Left ventricle myocardium inferior (tissue), 1 donor: ENCODE results near the gene KCNMA1. TPM values are rescaled to one million over a fixed set of nuclear protein-coding genes. Genes with fewer than 3 reads are reported as not detected.

Source experiments
- DNase-seq: peaks from one replicate; pipeline ENCODE4 v3.0.0-alpha.2; 2020
- H3K27ac ChIP-seq: fragments of 200-600 bp; replicated peaks from 2 replicates; pipeline ENCODE4 v1.8.0; 2021
- H3K27me3 ChIP-seq: fragments of 200-600 bp; 2 replicates; pipeline ENCODE4 v1.8.0; 2021; ENCODE audit warnings: low read depth
- H3K36me3 ChIP-seq: fragments of 200-600 bp; 2 replicates; pipeline ENCODE4 v1.8.0; 2021
- H3K4me1 ChIP-seq: fragments of 200-600 bp; 2 replicates; pipeline ENCODE4 v1.8.0; 2021
- H3K4me3 ChIP-seq: fragments of 200-600 bp; 2 replicates; pipeline ENCODE4 v1.8.0; 2021; ENCODE audit warnings: mild to moderate bottlenecking, moderate library complexity
- H3K9me3 ChIP-seq: fragments of 200-600 bp; replicated peaks from 2 replicates; pipeline ENCODE4 v1.8.0; 2021
- intact Hi-C: fragments of 100-400 bp; cut with micrococcal nuclease; formaldehyde crosslinking; loops from one replicate; pipeline ENCODE4 v1.11.0; 2022
- total RNA-seq: library from RNA; stranded (reverse); fragmentation: NEBNext Ultra II Directional; extraction: Animal tissue kit (Norgen Biotek cat#: 25700); gene quantifications from one replicate; pipeline ENCODE4 v1.2.1, GENCODE V29; 2021
- TF ChIP-seq, protein P1 (sequence below): fragments of 200-600 bp; IDR thresholded peaks from 2 replicates; pipeline ENCODE4 v1.8.0; 2021; ENCODE audit warnings: antibody characterized with exemption, mild to moderate bottlenecking, borderline replicate concordance
- donor health status: DM: no; HTN: yes; CAD: no; lungs with severe emphysema.

Gene KCNMA1
- total RNA-seq, 1 donor from 2014 or later, result 1.8 TPM

DNA sequence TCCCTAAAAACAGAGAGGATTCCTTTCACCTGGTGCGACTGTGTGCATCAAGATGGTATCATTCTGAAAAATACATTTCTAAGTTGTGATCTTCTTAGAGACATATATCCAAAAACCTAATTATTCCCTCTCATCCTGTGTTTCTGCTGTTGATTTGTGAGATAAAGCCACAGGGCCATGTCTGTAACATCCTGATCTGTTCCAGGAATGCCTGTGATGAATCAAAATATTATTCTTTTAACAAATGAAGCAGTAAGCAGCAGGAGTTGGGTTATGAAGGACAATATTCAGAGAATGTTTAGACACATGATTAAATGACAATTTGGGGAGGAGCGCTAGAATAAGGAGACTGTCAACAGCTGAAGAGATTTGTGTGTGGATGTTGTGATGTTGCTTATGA lies 731.4 kb downstream of the KCNMA1 start:
- intact Hi-C loops, result no loop called here
- H3K9me3 ChIP-seq, result no peaks in the 10 kb centered on the region
- H3K36me3 ChIP-seq, result no peaks in the 10 kb centered on the region
- H3K4me1 ChIP-seq, result peaks cover 8% of the 10 kb centered on the region
- no peak overlapping the region for H3K4me3 ChIP-seq
- no peaks in the 10 kb centered on the region for H3K27me3 ChIP-seq
- H3K27ac ChIP-seq, result no peak overlapping the region
- DNase-seq, result no peak
- TF ChIP-seq, protein P1, sequence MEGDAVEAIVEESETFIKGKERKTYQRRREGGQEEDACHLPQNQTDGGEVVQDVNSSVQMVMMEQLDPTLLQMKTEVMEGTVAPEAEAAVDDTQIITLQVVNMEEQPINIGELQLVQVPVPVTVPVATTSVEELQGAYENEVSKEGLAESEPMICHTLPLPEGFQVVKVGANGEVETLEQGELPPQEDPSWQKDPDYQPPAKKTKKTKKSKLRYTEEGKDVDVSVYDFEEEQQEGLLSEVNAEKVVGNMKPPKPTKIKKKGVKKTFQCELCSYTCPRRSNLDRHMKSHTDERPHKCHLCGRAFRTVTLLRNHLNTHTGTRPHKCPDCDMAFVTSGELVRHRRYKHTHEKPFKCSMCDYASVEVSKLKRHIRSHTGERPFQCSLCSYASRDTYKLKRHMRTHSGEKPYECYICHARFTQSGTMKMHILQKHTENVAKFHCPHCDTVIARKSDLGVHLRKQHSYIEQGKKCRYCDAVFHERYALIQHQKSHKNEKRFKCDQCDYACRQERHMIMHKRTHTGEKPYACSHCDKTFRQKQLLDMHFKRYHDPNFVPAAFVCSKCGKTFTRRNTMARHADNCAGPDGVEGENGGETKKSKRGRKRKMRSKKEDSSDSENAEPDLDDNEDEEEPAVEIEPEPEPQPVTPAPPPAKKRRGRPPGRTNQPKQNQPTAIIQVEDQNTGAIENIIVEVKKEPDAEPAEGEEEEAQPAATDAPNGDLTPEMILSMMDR, result no peak

DNA sequence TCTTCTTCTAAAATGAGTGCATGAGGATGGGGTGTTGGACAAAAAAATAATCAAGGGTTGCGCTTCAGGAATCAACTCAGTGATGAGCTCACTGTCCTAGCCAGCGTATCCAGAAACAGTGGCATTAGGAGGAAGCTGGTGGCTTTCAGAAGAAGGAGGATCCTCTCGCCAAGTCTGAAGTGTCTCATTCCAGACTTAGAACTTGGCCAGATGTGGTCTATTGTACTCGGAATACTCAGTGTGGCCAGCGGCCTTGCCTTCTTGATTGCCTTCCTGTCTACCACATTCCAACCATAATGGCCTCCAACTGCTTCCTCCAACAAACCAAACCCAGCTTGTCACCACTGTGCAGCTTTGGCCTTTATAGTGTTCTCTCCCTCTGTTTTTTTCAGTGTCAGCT lies 732.4 kb downstream of the KCNMA1 start:
- intact Hi-C loops, result no loop called here
- Histone ChIP-seq H3K36me3 (no peaks in the 10 kb centered on the region), H3K4me3 (no peak overlapping the region), H3K4me1 (peaks cover 8% of the 10 kb centered on the region), H3K27me3 (no peaks in the 10 kb centered on the region), H3K27ac (no peak overlapping the region), H3K9me3 (no peaks in the 10 kb centered on the region)
- TF ChIP-seq, protein P1, result no peak
- DNase-seq, result no peak

DNA sequence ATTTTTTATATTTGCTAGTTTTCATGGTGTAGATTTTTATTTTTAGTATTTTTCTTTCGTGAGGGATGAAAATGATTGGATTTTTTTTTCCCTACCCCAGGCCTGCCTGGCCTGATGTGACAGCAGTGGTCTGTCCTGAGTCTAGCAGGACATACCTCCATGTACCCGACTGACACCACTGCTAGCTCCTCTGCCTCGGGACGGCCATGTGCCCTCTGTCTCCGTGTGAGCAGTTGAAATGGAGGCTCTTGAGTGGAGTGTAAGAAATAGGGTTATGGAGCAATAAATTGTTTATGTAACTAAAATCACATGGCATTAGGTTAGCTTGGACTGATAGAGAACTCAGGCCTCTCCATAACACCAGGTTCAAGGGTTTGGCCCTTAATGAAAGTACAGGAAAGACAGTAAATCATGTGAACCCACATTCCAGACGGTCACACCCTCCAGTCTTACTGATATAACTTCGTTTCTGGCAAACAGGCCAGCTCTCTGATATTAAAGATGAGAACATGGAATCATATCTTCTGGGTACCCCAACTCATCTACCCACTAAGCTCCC lies 734.1 kb downstream of the KCNMA1 start:
- DNase-seq, result no peak
- H3K36me3 ChIP-seq, result no peaks in the 10 kb centered on the region
- intact Hi-C loops, result no loop called here
- H3K4me1 ChIP-seq, result peaks cover 8% of the 10 kb centered on the region
- H3K27me3 ChIP-seq, result no peaks in the 10 kb centered on the region
- TF ChIP-seq, protein P1, result no peak
- H3K9me3 ChIP-seq, result no peaks in the 10 kb centered on the region
- no peak overlapping the region for H3K4me3 ChIP-seq
- H3K27ac ChIP-seq, result no peak overlapping the region

DNA sequence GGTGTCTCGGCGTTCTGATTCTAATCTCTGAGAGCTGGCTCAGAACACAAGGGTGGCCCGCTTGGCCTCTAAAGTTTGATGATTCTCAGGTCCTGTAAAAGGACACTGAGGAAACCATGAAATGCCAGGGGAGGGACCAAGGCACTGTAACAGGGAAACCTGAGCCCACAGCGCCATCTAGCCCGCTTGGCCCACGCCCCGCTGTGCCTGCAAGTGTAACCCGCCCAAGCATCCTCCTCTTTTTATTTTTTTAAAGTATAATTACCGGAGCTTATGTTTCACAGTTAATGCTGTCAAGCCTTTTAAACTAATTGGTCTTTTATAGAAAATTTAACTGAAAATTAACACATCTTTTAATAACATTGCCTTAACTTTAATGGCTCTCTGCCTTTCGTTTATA lies 734.7 kb downstream of the KCNMA1 start:
- peak; percentile 67 for DNase-seq
- Histone ChIP-seq H3K27me3 (no peaks in the 10 kb centered on the region), H3K4me1 (peaks cover 8% of the 10 kb centered on the region), H3K36me3 (no peaks in the 10 kb centered on the region), H3K27ac (no peak overlapping the region), H3K4me3 (no peak overlapping the region), H3K9me3 (no peaks in the 10 kb centered on the region)
- intact Hi-C loops, result no loop called here
- TF ChIP-seq, protein P1, result peak; percentile 63

DNA sequence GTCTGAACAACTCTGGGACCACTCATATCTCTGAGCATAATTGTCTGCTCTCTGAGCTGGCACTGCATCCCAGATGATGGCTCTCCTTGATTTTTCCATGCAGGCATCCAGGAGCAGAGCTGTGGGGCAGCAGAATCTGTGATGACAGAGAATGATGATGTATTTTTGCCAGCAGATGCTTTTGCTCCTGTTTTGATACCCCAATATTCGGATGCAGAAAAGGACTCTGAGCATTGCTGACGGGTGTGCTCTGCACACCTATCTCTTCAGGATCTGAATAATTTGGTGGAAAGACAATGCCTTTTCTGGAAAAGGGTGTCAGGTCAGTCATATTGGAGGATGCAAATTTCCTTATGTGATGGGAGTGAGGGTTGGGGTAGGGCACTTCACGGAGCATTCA lies 735.9 kb downstream of the KCNMA1 start:
- intact Hi-C loops, result no loop called here
- no peak overlapping the region for H3K4me3 ChIP-seq
- TF ChIP-seq, protein P1, result no peak
- H3K9me3 ChIP-seq, result no peaks in the 10 kb centered on the region
- H3K27ac ChIP-seq, result no peak overlapping the region
- H3K27me3 ChIP-seq, result no peaks in the 10 kb centered on the region
- DNase-seq, result no peak
- no peaks in the 10 kb centered on the region for H3K36me3 ChIP-seq
- peaks cover 8% of the 10 kb centered on the region for H3K4me1 ChIP-seq

DNA sequence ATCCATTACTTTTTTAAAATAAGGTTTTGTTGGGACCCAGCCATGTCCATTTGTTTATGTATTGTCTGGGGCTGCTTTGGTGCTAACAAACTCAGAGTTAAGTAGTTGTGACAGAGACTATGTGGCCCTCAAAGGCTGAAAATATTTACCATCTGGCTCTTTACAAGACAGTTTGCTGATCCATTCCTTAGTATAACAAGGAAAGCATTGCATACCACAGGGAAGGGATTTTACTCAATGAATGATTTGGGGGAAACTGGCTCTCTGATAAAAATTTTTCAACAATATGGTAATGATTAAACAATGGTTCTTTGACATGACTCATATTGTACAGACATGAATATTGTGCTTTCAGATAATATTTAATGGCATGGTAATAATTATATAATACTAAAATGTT lies 738.1 kb downstream of the KCNMA1 start:
- DNase-seq, result no peak
- Histone ChIP-seq H3K4me3 (no peak overlapping the region), H3K9me3 (peaks cover 9% of the 10 kb centered on the region), H3K4me1 (peaks cover under 1% of the 10 kb centered on the region), H3K27me3 (no peaks in the 10 kb centered on the region), H3K27ac (no peak overlapping the region), H3K36me3 (no peaks in the 10 kb centered on the region)
- intact Hi-C loops, result no loop called here
- TF ChIP-seq, protein P1, result no peak
